NCI-H69 (cell line): ENCODE measurements around the gene PCGF3.
A peak's percentile ranks its signal among the peaks of the same experiment; 100 is the strongest.
"Not testable (repeated sequence)": the region's sequence is repeated elsewhere in the genome, so short reads cannot be mapped to it uniquely, and the experiment has no call there.

Source experiments
- DNase-seq: peaks from one replicate; lab custom pipeline; 2025; lab: John Stamatoyannopoulos, UW

Gene PCGF3

DNA sequence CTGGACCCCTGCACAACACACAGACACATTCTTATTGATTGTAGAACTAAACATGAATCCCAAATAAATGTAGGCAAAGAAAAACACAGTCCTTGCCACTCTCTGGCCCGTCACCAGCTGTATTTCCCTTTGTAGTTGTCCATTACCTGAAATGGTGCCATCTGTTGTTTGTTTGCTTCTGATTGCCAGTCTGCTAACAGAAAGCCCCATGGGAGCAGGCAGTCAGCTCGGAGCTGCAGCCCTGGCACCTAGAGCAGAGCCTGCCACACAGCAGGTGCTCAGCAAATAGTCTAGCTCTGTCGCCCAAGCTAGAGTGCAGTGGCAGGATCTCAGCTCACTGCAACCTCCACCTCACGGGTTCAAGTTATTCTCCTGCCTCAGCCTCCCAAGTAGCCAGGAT lies 91.4 kb downstream of the PCGF3 start:
- peak; percentile 96 for DNase-seq

DNA sequence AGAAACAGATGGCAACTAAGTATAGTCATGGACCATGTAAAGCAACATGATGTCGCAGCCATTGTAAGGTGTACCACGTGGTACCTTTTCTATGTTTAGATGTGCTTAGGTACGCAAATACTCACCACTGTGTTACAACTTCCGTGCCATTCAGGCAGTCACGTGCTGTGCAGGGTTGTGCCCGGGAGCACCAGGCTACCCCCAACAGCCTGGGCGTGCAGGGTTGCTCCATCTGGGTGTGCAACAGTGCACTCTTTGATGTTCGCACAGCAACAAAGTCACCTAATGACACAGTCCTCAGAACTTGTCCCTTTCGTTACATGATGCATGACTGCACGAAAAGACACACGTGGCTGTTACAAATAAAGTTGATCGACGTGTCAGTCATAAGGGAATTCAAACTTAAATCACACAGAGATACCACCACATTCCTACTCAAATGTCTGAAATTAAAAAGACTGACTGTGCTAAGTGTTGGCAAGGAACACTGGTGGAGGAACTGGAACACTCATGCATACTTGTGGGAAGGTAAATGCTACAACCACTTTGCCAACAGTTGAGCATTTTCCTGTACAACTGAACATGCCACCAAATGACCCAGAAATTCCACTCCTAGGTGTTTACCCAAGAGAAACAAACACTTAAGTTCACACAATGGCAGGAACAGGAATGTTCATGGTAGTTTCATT lies 95.9 kb downstream of the PCGF3 start:
- no peak for DNase-seq

DNA sequence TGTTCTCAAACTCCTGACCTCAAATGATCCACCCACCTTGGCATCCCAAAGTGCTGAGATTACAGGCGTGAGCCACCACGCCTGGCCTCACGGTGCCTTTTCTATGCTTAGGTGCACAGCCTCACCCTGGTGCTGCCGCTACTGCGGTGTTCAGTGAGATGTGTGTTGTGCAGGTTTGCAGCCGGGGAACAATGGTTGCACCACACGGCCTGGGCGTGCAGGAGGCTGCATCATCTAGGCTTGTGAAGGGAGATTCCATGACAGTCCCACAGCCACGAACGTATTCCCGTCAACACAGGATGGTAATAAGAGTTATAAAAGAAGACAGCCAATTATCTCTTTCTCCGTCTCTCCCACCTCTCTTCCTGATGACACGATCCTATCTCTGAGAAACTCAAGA lies 98.3 kb downstream of the PCGF3 start:
- no peak for DNase-seq

DNA sequence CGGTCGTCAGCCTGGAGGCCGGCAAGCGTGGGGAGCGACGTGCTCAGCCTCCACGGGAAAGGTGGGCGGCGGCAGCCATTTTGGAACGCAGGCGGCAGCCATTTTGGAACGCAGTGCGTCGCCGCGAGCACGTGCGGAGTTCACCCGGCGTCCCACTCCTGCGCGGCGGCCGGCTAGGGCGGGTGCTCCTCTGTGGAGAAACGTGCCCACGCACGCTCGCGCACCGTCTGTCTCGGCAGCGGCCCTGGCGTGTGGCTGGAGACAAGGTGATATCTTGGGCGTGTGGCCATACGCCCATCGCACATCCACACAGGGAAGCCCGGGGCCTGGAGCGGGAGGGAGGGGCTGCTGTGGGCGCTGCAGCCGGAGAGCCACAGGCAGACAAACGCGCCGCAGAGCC lies 99.2 kb downstream of the PCGF3 start:
- DNase-seq = no peak

DNA sequence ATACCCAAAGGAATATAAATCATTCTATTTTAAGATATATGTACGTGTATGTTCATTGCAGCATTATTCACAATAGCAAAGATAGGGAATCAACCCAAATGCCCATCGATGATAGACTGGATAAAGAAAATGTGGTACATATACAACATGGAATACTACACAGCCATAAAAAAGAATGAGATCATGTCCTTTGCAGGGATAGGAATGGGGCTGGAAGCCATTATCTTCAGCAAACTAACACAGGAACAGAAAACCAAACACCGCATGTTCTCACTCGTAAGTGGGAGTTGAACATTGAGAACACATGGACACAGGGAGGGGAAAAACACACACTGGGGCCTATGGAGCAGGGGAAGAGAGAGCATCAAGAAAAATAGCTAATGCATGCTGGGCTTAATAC lies 101.3 kb downstream of the PCGF3 start:
- DNase-seq = not testable (repeated sequence)

DNA sequence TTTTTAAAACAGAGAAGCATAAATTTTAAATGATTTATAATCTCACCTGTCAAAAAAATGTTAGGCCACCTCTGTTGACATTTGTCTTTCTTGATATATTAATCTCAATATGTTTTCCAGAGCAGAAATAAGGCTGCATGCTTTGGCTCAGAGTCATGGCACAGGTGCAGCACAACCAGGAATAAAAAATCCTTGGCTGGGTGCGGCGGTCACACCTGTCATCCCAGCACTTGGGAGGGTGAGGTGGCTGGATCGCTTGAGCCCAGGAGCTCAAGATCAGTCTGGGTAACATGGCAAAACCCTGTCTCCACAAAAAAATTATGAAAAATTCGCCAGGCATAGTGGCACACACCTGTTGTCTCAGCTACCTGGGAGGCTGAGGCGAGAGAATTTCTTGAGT lies 102.2 kb downstream of the PCGF3 start:
- DNase-seq = no peak

DNA sequence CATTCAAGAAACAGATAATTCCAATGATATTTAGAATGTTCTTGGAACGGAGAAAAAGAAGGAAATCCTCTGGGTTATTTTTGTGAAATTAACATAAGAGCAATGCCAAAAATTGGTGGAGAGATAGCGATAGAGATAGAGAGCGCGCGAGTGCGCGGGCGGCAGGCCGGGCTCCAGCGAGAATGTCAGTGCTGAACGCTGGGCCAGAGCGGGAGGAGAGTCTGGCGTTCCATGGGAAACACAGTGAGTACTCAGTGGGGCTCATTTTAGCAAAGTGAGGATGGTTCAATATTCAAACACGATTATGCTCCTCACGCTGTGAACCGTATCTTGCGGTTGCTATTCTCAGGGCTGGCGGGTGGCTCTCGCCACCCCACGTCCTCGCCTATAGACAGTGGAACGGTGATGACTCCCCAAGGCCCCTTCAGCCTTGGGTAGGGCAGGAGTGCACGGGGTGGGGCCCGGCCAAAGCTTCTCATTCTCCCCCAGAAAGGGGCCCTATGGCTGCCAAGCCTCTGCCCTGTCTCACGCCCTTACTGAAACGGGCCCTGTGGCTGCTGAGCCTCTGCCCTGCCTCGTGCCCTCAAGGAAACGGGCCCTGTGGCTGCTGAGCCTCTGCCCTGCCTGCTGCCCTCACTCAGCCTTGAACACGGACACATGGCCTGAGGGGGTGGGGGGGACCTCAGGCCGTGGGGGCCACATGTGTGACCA lies 103.4 kb downstream of the PCGF3 start:
- DNase-seq = no peak

DNA sequence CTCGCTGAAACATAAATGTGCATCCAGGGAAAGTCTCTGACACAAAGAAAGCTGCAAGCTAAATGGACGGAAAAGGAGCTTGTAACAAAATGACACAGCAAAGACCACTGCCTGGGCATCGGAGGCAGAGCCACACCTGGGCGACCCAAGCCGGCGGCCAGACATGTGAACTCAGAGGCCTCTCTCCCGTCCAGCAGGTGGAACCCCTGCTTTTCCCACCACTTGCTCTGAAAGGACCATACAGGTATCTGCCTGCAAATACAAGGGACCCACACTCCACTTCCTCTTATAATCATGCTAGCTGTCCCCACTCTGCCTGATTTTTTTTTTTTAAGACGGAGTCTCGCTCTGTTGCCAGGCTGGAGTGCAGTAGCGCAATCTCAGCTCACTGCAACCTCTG lies 108.3 kb downstream of the PCGF3 start:
- DNase-seq = no peak

DNA sequence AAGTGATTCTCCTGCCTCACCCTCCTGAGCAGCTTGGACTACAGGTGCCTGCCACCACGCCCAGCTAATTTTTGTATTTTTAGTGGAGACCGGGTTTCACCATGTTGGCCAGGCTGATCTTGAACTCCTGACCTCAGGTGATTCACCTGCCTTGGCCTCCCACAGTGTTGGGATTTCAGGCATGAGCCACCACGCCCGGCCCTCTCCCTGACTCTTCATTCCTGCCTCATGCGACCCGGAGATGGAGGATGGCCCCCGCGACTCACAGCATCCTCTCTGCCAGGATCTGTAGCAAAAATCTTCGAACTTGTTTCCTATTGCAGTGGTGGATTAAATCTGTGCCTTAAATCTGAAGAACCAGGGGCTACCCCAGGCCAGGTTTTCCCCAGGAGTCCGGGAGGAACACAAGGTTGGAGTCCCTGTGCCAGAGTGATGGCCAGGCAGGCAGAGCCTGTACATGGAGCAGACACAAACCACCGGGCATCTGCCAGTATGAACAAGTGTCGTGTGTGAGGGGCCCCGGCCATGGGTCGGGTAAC lies 108.7 kb downstream of the PCGF3 start:
- no peak for DNase-seq

DNA sequence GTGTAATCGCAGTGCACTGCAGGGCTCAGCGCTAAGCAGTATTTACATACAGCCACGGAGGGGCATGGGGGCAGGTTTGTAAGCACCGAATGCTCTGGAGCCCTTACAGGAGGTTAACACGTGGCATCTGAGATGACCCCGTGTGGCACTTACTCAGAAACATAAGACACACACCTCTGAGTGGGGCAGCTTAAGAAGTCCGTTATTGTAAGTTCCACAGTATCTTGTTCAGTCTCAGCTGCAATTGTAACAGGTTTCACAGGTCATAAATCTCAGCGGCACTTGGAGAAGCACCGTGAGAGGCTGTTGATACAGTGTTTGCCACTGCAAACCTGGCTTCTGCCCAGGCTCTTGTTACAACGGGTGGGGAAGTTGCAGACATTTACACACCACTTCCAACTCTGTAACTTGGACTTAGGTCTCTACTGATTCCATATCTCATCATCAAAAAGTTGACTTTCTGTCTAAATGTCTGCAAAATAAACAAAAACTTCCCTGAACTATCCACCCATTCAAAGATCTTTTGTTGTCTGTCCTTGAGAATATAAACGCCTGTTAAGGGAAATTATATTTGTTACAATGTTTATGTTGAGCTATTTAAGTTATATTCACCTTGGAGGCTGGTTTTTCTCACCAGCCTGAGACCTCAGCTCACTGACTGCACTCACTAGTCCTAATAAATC lies 110.0 kb downstream of the PCGF3 start:
- peak; percentile 19 for DNase-seq

DNA sequence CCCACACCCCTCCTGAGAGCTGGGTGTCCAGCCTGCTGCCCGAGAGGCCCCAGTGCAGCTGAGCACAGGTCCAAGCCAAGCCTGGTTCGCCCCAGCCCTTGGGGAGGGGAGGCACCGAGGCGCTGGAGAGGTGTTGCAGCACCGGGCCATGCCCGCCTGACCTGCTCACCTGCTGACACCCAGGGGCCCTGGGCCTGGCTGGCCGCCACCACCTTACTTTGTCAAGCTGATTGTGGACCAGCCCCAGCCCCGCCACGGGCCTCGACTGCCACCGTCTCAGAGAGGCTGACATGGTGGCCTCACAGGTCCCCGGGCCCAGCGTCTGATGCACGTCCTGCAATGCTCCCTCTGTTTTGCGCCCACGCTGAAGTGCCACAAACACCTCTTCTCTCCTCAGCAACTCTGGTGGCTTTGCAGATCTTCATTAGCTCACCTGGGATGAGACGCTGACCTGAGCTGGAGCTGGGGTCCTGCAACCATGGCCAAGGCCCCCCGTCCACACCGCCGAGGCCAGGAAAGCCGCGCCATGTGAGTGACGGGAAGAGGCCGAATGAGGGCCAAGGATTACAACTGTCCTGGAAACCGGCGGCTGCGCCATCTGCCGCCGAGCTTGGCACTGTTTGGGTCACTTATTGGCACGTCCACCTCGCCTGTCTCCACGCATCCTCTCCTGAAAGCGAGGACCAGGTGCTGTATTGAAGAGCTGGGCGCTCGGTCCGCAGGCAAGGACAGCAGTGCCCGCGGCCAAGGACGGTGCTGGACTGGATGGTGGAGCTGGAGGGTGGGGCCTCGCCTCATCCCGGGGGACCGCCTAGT lies 112.7 kb downstream of the PCGF3 start:
- no peak for DNase-seq

DNA sequence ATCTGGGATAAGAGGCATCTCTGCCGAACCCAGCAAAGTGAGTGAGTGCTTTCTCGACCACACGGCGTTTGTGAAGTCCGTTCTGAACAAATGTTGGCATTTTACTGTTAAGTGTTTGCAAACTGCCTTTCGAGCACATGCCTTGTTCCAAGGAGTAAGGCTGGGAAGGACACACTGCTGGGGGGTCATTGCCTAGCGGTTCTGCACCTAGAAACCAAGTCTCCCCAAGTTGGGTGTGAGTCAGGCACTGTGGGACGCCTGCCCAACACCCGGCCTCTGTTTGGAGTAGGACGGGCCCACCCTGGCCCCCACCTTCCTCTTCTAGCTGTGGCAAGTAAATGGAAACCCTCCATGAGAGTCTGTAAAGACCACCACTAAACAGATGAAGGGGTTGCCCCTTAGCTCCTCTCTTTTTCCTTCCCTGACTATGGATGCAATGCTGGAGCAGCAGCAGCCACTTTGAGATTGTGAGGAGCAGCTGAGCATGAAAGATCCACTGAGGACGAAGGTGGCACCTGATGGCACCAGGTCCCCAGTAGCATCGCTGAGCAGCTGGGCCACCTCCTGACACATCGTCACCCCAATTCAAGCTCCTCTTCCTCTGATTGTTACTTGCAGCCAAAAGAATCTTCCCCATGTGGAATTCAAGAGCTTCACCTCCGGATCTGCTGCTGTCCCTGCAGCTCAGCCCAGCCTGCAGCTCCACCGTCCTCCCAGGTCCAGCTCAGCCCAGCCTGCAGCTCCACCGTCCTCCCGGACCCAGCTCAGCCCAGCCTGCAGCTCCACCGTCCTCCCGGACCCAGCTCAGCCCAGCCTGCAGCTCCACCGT lies 114.0 kb downstream of the PCGF3 start:
- no peak for DNase-seq
